GM12801 (cell line): ENCODE data around the gene AP5S1.

Source experiments
- TF ChIP-seq, protein P1 (sequence below): IDR thresholded peaks from one replicate; pipeline ENCODE4 v1.5.1; 2011; ENCODE audit warnings: control low read depth; ENCODE audit not compliant: insufficient read length; ENCODE audit errors: extremely low read depth

Gene AP5S1

DNA sequence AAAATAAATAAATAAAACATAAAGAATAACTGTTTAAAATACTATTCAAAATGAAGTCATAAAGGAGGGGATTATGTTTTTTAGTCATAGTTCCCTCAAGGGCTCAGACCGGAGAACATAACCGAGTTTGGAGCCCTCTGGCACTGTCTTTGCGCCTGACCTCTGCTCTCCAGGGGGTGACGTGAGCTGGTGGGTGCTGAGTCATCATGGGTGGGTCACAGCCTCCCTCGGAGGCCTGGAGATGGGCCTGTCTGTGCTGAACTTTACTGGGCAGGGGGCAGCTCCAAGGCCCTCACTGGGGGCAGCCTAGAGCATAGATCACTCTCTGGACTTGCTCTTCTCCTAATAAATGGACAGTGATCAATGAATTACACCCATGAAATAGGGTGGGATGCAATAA is 23.1 kb downstream of the AP5S1 start:
- TF ChIP-seq, protein P1, sequence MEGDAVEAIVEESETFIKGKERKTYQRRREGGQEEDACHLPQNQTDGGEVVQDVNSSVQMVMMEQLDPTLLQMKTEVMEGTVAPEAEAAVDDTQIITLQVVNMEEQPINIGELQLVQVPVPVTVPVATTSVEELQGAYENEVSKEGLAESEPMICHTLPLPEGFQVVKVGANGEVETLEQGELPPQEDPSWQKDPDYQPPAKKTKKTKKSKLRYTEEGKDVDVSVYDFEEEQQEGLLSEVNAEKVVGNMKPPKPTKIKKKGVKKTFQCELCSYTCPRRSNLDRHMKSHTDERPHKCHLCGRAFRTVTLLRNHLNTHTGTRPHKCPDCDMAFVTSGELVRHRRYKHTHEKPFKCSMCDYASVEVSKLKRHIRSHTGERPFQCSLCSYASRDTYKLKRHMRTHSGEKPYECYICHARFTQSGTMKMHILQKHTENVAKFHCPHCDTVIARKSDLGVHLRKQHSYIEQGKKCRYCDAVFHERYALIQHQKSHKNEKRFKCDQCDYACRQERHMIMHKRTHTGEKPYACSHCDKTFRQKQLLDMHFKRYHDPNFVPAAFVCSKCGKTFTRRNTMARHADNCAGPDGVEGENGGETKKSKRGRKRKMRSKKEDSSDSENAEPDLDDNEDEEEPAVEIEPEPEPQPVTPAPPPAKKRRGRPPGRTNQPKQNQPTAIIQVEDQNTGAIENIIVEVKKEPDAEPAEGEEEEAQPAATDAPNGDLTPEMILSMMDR = no peak

DNA sequence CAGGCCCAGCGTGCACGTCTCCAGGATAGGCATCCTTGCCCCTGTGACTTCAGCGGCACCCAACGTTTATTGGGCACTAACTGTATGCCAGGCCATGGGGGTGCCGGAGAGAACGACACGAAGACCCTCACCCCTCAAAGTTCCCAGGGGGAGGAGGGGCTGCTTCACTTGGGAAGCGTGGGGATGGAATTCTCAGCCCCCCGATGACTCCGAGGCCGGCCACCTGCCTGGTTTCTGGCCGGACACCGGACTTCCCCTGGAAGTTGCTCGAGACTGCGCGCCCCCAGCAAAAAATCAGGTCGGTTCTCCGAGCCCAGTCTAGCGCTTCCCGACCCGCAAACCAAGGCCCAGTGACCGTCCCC is 26.0 kb downstream of the AP5S1 start:
- TF ChIP-seq, protein P1 = no peak

DNA sequence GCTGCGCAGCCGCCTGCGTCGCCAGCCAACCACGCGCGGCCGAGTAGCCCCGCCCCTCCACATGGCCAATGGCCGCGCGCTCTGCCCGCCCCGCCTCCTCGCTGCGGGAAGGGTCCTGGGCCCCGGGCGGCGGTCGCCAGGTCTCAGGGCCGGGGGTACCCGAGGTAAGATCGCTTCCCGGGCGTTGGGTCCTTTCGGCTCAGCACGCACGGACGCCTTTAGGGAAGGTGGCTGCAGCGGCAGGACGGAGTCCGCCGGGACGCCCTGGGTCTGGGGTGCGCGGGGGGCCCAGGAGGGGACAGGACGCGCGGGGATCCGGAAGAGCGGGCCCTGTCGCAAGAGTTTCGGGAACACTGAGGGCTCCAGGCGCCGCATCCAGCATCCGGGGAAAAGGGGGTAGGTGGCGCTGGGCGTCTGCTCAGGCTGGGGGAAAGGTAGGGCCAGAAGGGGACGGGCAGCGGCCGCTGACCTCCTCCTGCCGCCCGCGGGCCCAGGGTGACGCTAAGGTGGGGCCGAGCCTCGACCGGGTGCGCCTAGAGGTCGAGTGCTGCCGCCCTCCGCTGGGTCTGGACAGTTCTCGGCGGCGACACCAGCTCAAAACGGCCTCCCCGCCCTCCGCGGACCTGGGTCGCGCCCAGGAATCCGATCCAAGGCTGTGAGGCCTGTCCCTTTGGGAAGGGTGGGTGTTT is 26.5 kb downstream of the AP5S1 start, which contains the start of gene MAVS:
Gene MAVS (plus strand): TSS at position 95 of the 689 bp plus-strand sequence. CDS start 7,791 bp downstream, outside the sequence.
- TF ChIP-seq, protein P1 = no peak

DNA sequence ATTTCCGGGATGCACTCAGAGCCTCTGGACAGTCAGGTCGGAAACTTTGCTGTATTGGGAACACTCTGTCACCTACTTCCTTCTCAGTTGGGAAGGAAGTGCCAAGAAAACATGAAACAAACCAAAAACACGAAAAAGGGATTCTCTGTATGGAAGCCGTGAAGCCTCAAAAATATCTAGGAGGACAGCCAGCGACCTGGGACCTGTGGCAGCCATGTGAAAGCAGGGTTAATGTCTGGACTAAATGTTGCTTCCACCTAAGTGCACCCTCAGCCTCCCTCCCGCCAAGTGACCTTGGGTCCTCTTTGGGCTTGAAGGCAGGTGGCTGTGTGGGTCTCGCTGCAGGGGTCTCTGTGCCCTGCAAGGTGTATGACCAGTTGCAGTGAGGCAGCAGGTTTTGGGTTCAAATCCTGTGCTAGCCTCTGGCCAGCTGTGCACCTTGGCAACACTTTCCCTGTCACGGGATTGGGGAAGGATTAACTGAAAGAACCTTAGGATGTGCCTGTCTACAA is 27.1 kb downstream of the AP5S1 start:
- TF ChIP-seq, protein P1 = no peak

DNA sequence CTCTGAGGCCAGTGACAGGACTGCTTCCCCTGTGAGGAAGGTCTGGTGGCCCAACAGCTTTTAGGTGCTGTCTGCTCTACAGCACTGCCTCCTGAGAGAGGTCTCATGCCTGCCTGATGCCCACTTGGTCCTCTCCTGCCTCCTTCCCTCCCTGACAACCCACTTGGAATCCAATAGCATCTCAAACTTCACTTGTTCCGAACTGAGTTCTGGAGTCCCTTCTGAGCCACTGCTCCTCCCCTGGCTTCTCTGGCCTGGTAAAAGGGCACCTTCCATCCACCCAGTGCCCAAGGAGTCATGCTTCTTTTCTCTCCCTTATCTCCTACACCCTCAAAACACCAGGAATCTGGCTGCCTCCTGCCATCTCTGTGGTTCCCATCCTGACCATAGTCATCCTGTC is 28.2 kb downstream of the AP5S1 start:
- TF ChIP-seq, protein P1 = no peak

DNA sequence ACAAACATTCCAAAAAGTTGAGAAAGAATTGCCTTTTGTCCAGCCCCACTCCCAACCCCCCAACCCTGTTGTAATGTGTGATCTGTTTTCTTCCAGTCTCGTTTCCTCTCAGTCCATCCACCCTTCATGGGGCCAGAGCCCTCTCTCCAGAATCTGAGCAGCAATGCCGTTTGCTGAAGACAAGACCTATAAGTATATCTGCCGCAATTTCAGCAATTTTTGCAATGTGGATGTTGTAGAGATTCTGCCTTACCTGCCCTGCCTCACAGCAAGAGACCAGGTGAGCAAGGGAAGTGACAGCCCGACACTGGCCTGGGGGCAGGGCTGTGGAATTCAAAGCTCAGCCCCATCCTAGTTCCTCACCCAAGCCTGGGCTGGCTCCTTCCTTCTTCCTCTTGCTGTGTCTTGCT is 34.1 kb downstream of the AP5S1 start:
- TF ChIP-seq, protein P1 = no peak

DNA sequence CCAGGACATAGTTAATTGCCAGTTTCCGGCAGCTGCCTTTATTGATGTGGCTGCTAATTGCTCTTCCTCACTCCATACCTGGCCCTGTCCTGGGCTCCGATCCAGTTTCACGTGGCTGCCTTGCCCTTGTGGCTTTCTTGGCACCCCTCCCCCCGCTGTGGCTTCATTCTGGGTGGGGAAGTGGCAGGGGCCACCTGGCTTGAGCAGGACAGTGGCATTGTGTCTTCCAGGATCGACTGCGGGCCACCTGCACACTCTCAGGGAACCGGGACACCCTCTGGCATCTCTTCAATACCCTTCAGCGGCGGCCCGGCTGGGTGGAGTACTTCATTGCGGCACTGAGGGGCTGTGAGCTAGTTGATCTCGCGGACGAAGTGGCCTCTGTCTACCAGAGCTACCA is 37.1 kb downstream of the AP5S1 start:
- TF ChIP-seq, protein P1 = no peak
